Activated naive CD4-positive, alpha-beta T cell treated with anti-CD3 and anti-CD28 coated beads for 36 hours (primary cell): ENCODE measurements around the gene MTFR1L. TPM values are rescaled to one million over a fixed set of nuclear protein-coding genes. Genes with fewer than 3 reads are reported as not detected.

Experiments used
- CTCF ChIA-PET: fragments of 350-600 bp; sonication (Branson Sonifier 250); formaldehyde crosslinking; loops from one replicate; lab custom pipeline; 2021; ENCODE audit warnings: antibody characterized with exemption; lab: Charles Lee
- DNase-seq: peaks from one replicate; pipeline ENCODE4 v3.0.0-alpha.2; 2020
- H3K27ac Mint-ChIP-seq: one replicate; pipeline ENCODE4 v1.8.0; 2021; ENCODE audit warnings: mild to moderate bottlenecking, mixed read lengths
- H3K27me3 Mint-ChIP-seq: one replicate; pipeline ENCODE4 v1.8.0; 2021; ENCODE audit warnings: low read depth, mixed read lengths
- H3K36me3 Mint-ChIP-seq: one replicate; pipeline ENCODE4 v1.8.0; 2021; ENCODE audit warnings: low read depth, mixed read lengths
- H3K4me1 Mint-ChIP-seq: one replicate; pipeline ENCODE4 v1.8.0; 2021; ENCODE audit warnings: low read depth, mixed read lengths
- H3K4me3 Mint-ChIP-seq: one replicate; pipeline ENCODE4 v1.8.0; 2021; ENCODE audit warnings: mild to moderate bottlenecking, moderate library complexity, mixed read lengths
- H3K9me3 Mint-ChIP-seq: one replicate; pipeline ENCODE4 v1.8.0; 2021; ENCODE audit warnings: mixed read lengths
- intact Hi-C: fragments of 100-400 bp; cut with micrococcal nuclease; formaldehyde crosslinking; loops from one replicate; pipeline ENCODE4 v1.15.1; 2023
- total RNA-seq, 2 experiments: library from RNA; stranded (reverse); gene quantifications; one replicate each; pipeline ENCODE4 v1.2.3, GENCODE V29; 2021

The MTFR1L gene
- total RNA-seq, 2 experiments from 2014 or later, result 22.2 to 23.5 TPM

DNA sequence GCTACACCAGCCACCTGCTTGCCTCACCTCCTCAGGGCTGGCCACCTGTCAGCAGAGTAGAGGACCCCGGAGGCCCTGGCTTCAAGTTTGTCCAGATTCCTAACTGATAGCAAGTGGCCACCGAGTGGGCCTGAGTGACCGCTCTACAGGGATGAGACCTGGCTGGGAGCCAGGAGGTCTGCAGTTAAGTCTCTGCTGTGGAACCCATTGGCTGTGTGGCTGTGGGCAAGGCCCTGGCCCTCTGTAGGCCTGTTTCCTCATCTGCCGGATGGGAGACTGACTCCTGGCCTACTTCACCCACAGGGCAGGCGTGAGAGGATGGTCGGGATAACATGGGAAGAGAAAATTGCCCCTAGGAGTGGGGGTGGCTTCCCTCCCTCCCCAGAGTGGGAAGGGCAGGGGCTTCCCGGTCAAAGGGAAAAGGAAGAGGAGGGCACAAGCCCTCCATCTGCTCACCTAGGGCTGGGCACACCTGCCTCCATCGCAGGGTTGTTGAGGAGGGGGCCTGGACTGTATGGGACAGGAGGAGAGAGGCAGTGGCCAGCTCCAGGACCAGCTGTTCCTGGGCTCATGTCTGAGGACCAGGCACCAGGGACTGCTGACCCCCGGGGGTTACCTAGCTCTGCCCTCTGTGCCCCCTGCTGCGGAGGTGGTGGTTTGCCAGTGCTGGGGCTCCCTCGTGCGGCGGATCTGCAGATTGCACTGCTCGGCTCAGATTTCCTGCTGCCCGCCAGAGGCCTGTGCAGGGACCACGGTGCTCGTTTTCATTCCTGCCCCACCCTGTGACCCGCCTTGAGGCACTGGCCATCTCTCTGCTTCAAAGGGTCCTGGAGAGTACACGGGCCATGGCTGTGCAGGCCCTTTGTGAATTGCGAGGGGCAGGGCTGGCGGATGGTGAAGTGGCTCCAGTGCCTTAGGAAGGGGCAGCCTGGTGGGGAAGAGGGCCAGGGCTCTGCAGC is 9.1 kb upstream of the MTFR1L start:
- Mint-ChIP-seq H3K9me3 (no peaks in the 10 kb centered on the region), H3K36me3 (peaks cover 13% of the 10 kb centered on the region), H3K4me1 (peaks cover 5% of the 10 kb centered on the region), H3K27me3 (no peaks in the 10 kb centered on the region), H3K27ac (no peak overlapping the region), H3K4me3 (no peak overlapping the region)
- intact Hi-C loops, result loop anchor here (2.0 to 10.0 kb wide), 3 partner anchors 290 to 566 kb away; partner anchors contain the start of gene RSRP1
- DNase-seq, result peak; percentile 87
- CTCF ChIA-PET, result interaction anchor here (0.6 to 3.7 kb wide), 14 partner anchors 9 to 307 kb away, joined by 3 to 33 read pairs (median 4); partner anchors contain the start of gene MTFR1L

DNA sequence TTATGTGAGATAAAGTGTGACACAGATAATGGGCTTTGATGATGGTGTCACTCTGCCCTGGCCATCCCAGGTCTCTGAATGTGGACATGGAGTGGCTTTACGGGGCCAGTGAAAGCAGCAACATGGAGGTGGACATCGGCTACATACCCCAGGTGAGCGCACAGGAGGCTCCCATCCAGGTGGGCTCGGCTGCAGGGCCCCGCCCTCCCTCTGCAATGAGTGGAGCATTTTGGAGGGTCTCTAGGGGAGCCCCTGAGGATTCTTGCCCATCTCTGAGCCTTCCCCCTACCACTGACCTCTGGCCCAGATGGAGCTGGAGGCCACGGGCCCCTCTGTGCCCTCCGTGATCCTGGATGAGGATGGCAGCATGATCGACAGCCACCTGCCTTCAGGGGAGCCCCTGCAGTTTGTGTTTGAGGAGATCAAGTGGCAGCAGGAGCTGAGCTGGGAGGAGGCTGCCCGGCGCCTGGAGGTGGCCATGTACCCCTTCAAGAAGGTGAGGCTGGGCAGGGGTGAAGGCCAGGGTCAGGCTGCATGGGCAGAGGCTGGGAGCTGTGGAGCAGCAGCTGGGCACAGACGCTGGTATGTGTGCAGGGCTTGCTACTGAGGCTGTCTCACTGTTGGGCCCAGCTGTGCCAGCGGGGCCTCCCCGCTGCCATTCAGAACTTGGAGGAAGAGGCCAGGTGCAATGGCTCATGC is 8.2 kb upstream of the MTFR1L start:
- DNase-seq, result no peak
- CTCF ChIA-PET, result interaction anchor here (0.7 to 3.7 kb wide), 11 partner anchors 9 to 307 kb away, joined by 3 to 33 read pairs (median 3); partner anchors contain the start of gene MTFR1L
- no peaks in the 10 kb centered on the region for H3K27me3 Mint-ChIP-seq
- intact Hi-C loops, result loop anchor here (2.0 to 10.0 kb wide), 3 partner anchors 291 to 567 kb away; partner anchors contain the start of gene RSRP1
- no peak overlapping the region for H3K27ac Mint-ChIP-seq
- no peaks in the 10 kb centered on the region for H3K9me3 Mint-ChIP-seq
- peaks cover 10% of the 10 kb centered on the region for H3K36me3 Mint-ChIP-seq
- H3K4me3 Mint-ChIP-seq, result no peak overlapping the region
- peaks cover 2% of the 10 kb centered on the region for H3K4me1 Mint-ChIP-seq

DNA sequence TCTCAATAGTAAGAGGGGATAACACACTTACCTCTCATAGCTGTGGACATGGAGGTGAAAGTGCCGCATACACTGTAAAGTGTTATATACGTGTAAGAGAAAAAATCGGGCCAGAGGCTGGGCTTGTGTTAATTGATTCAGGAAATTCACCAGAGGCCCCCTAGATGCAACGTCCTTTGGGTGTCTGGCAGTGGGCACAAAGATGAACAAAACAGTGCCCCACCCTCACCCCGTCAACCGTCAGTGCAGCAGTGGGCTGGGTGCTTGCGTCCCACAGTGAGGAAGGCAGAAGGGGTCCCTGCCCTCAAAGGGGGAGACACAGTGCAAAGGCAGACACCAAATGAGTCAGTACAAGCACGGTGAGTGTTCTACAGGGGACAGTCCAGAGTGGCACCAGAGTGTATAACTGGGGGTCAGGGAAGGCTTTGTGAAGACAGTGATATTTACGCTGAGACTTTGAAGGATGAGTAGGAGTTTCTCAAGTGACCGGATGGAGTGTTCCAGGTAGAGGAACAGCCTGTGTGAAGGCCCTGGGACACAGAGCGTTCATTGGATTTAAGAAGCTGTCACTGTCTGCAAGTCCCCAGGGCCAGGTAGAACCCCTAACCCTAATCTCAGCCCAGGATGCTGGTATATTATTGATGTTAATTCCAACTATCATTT is 6.6 kb upstream of the MTFR1L start:
- no peak for DNase-seq
- CTCF ChIA-PET, result interaction anchor here (2.0 kb wide), 1 partner anchor 293 kb away, joined by 4 read pairs; no protein-coding TSS in a partner anchor
- Mint-ChIP-seq H3K4me1 (peaks cover 14% of the 10 kb centered on the region), H3K27ac (no peak overlapping the region), H3K27me3 (no peaks in the 10 kb centered on the region), H3K9me3 (no peaks in the 10 kb centered on the region), H3K36me3 (peaks cover 8% of the 10 kb centered on the region), H3K4me3 (no peak overlapping the region)
- intact Hi-C loops, result loop anchor here (10.0 kb wide), 1 partner anchor 568 kb away; the partner anchor contains the start of gene RSRP1

DNA sequence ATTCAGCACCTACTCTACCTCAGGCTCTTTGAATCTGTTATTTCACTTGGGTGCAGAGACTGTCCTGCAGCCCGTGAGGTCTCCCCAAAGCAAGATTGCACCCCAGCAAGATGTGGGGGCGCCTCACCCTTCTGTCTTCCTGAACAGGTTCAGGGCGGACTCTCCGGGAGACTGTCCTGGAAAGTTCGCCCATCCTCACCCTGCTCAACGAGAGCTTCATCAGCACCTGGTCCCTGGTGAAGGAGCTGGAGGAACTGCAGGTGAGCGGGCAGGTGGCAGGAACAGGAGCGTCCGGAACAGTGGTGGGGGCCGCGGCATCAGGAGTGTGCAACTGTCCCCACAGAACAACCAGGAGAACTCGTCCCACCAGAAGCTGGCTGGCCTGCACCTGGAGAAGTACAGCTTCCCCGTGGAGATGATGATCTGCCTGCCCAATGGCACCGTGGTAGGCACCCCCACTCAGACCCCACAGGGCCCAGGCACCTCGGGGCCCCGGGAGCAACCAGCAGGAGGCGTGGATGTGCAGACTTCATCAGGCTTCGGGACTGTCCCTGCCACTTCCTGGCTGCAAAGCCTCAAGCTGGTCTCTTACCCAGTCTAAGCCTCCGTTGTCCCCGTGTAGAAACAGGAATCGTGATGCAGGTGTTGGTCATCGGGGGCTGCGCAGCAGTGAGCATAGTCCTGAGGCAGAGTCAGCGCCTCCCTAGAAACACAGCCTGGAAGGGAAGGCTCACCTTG is 5.9 kb upstream of the MTFR1L start:
- Mint-ChIP-seq H3K36me3 (peaks cover 8% of the 10 kb centered on the region), H3K27ac (no peak overlapping the region), H3K4me1 (peaks cover 20% of the 10 kb centered on the region), H3K4me3 (no peak overlapping the region), H3K27me3 (no peaks in the 10 kb centered on the region), H3K9me3 (no peaks in the 10 kb centered on the region)
- intact Hi-C loops, result loop anchor here (10.0 kb wide), 1 partner anchor 569 kb away; the partner anchor contains the start of gene RSRP1
- no peak for DNase-seq
- CTCF ChIA-PET, result interaction anchor here (0.8 to 1.4 kb wide), 4 partner anchors 11 to 293 kb away, joined by 3 to 5 read pairs (median 4); partner anchors contain the start of gene PAFAH2

DNA sequence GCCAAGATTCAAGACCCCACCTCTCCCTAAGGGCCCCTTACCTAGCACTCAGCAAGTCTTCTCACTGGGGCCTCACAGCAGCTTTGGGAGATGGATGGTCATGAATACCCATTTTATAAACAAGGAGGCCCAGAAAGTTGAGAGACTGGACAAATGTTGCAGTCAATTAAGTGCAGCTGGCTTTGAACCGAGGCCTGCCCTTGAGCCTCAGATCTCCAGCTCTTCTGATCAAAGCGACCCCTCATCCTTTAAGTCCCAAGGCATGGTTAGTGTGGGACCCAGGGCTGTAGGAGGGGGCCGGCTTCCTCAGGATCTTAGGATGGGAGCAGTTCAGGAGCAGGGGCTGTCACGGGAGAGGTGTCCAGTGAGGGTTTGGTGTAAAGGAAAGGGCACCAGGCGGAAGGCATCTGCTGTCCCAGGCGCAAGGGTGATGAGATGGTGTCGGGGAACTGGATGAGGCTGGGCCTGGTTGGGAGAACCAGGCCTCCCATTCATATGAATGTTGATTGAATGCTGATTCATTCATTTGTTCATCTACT is 5.1 kb upstream of the MTFR1L start:
- CTCF ChIA-PET, result interaction anchor here (0.8 to 1.4 kb wide), 4 partner anchors 11 to 294 kb away, joined by 3 to 5 read pairs (median 4); partner anchors contain the start of gene PAFAH2
- H3K4me1 Mint-ChIP-seq, result peaks cover 23% of the 10 kb centered on the region
- H3K9me3 Mint-ChIP-seq, result no peaks in the 10 kb centered on the region
- intact Hi-C loops, result loop anchor here (10.0 kb wide), 1 partner anchor 570 kb away; the partner anchor contains the start of gene RSRP1
- no peak overlapping the region for H3K4me3 Mint-ChIP-seq
- no peak overlapping the region for H3K27ac Mint-ChIP-seq
- H3K36me3 Mint-ChIP-seq, result peaks cover 5% of the 10 kb centered on the region
- no peaks in the 10 kb centered on the region for H3K27me3 Mint-ChIP-seq
- DNase-seq, result no peak

DNA sequence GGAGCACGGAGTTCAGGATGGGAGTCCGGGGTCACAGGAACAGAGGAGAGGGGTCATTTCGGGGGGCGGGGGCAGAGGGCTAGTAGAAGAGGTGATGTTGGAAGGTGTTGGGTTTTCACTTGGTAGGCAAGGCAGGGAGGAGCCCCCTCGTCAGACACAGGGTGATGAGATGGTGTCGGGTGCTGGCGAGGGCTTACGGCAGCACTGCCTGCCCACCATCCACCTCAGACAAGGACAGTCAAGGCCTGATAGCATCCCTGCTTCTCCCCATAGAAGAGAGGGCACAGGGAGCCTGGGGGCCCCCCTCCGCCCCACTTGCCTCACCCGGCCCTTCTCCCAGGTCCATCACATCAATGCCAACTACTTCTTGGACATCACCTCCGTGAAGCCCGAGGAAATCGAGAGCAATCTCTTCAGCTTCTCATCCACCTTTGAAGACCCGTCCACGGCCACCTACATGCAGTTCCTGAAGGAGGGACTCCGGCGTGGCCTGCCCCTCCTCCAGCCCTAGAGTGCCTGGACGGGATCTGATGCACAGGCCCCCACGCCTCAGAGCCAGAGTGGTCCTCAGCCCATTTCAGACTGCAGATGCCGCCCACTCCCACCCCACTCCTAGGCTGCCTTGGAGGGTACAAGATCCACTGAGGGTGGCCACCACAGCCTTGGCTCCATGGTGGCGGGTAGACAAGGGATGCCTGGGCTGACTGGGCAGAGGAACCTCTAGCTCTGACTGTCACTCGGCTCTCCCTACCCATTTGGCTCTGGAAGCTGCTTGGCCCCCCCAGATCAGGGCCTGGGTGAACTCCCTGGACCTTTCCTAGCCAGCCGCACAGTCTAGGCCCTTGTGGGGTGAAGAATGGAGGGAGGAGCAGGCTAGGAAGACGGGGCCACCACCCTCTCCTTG is 4.3 kb upstream of the MTFR1L start:
- intact Hi-C loops, result loop anchor here (10.0 kb wide), 1 partner anchor 571 kb away; the partner anchor contains the start of gene RSRP1
- Mint-ChIP-seq H3K27ac (no peak overlapping the region), H3K4me1 (peaks cover 23% of the 10 kb centered on the region), H3K36me3 (peaks cover 5% of the 10 kb centered on the region), H3K27me3 (no peaks in the 10 kb centered on the region), H3K9me3 (no peaks in the 10 kb centered on the region), H3K4me3 (no peak overlapping the region)
- DNase-seq, result no peak
- CTCF ChIA-PET, result interaction anchor here (0.6 to 1.4 kb wide), 3 partner anchors 12 to 222 kb away, joined by 3 to 5 read pairs (median 5); partner anchors contain the start of gene PAFAH2

DNA sequence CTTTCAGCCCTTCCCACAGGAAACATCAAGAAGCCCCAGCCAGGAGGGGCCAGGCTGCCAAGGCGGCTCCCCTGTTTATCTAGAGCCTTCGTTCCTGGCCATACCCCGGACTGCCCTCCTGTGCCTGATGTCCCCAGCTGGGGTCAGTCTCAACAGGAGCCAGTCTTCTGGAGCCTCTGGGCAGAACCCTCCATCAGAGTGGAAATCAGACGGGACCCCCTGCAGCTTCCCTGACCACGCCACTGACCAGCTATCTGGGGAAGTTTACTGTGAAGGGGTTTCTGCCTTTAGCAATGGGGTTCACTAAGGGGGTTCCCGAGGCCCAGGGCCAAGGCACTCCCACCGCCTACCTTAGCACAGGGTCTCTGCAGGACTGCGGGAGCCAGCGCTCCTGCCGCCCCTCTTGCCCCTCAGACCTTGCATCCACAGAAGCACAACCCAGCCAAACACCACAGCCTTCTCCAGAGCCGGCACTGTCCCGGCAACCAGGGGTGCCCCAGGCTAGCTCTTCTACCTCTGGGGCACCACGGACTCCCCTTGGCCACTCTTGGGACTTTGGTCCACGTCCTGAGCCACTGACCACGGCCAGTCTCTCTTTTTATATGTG is 3.5 kb upstream of the MTFR1L start:
- CTCF ChIA-PET, result interaction anchor here (0.6 kb wide), 1 partner anchor 221 kb away, joined by 3 read pairs; no protein-coding TSS in a partner anchor
- Mint-ChIP-seq H3K27ac (no peak overlapping the region), H3K4me3 (no peak overlapping the region), H3K4me1 (peaks cover 26% of the 10 kb centered on the region), H3K36me3 (peaks cover 5% of the 10 kb centered on the region), H3K9me3 (no peaks in the 10 kb centered on the region), H3K27me3 (no peaks in the 10 kb centered on the region)
- DNase-seq, result no peak
- intact Hi-C loops, result loop anchor here (10.0 kb wide), 1 partner anchor 571 kb away; the partner anchor contains the start of gene RSRP1

DNA sequence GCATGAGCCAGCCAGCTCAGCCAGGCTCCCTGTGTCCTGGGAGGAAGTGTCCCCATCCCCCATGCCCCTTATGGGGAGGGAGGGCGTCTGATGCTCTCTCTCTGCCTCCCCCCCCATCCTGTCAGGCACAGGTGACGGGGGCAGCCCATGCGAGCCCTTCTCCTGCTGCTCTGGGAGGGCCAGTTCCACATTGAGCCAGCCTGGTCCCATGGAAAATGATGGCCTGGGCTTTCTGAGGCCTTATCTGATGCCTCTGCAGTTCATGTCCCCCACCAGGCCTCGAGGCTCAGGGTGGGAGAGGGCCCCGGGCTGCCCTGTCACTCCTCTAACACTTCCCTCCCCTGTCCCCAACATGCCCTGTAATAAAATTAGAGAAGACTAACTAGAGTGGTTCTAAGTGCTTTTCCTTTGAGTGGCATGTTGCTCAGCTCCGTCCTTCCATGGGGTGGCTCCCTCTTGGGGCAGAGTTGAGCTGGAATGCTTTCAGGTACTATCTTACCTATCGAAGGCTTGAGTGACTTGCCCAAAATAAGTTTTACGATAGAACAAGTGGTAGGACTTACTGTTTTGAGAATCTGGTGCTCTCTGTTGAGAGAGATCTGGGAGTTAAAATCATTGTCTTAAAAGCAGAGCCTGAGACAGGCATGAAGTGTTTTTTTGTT is 1.8 kb upstream of the MTFR1L start:
- CTCF ChIA-PET, result interaction anchor here (0.7 kb wide), 1 partner anchor 180 kb away, joined by 3 read pairs; the partner anchor contains the start of gene PAFAH2
- intact Hi-C loops, result loop anchor here (10.0 kb wide), 1 partner anchor 573 kb away; the partner anchor contains the start of gene RSRP1
- peak overlapping the region; percentile 40 for H3K4me3 Mint-ChIP-seq
- peaks cover 36% of the 10 kb centered on the region for H3K4me1 Mint-ChIP-seq
- no peak for DNase-seq
- H3K36me3 Mint-ChIP-seq, result peaks cover 3% of the 10 kb centered on the region
- no peaks in the 10 kb centered on the region for H3K27me3 Mint-ChIP-seq
- no peaks in the 10 kb centered on the region for H3K9me3 Mint-ChIP-seq
- H3K27ac Mint-ChIP-seq, result peak overlapping the region; percentile 31

DNA sequence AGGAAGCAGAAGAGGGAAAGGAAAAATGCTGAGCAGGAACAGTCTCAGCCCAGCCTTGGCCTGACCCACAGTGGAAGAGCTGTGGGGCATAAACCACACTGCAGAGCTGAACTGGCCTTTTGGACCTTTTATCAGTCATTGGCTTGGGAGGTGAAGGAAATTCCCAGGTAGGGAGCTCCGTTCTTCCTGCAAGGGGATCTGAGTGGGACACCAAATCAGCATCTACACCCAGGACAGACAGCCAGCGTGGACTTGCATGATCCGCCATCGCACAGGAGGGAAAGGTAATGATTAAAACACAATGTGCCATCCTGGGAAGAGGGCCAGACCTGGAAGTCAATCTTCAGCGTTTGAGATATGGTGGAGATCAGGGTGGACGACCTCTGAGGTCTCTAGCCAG is 1.2 kb upstream of the MTFR1L start:
- Mint-ChIP-seq H3K9me3 (no peaks in the 10 kb centered on the region), H3K27ac (no peak overlapping the region), H3K36me3 (peaks cover 5% of the 10 kb centered on the region), H3K4me1 (peaks cover 36% of the 10 kb centered on the region), H3K4me3 (peak overlapping the region; percentile 86), H3K27me3 (no peaks in the 10 kb centered on the region)
- no peak for DNase-seq
- intact Hi-C loops, result loop anchor here (10.0 kb wide), 1 partner anchor 574 kb away; the partner anchor contains the start of gene RSRP1
- CTCF ChIA-PET, result interaction anchor here (0.7 kb wide), 1 partner anchor 179 kb away, joined by 3 read pairs; the partner anchor contains the start of gene PAFAH2
